H9 (cell line): Measurements from ENCODE around the gene IP6K3. TPM values are rescaled to one million over a fixed set of nuclear protein-coding genes. Genes with fewer than 3 reads are reported as not detected.

Experiments used
- DNase-seq: peaks from one replicate; pipeline ENCODE4 v3.0.0-alpha.2; 2017
- H2AFZ ChIP-seq: one replicate; pipeline ENCODE4 v1.6.1; 2013; ENCODE audit warnings: mild to moderate bottlenecking, low read length, control low read depth, moderate library complexity
- H2AK5ac ChIP-seq: 2 replicates; pipeline ENCODE4 v1.6.1; 2013; ENCODE audit warnings: low read length, control low read depth, mixed read lengths; ENCODE audit not compliant: insufficient read length
- H2BK120ac ChIP-seq: one replicate; pipeline ENCODE4 v1.6.1; 2013; ENCODE audit warnings: low read depth, mild to moderate bottlenecking, low read length, control low read depth, inconsistent platforms; ENCODE audit not compliant: poor library complexity, severe bottlenecking
- H2BK12ac ChIP-seq: 2 replicates; pipeline ENCODE4 v1.6.1; 2013; ENCODE audit warnings: low read length, control low read depth, mixed read lengths, low read depth; ENCODE audit not compliant: insufficient read length
- H2BK15ac ChIP-seq: 2 replicates; pipeline ENCODE4 v1.6.1; 2013; ENCODE audit warnings: low read depth, low read length, control low read depth
- H2BK20ac ChIP-seq: one replicate; pipeline ENCODE4 v1.6.1; 2013; ENCODE audit warnings: low read depth, mild to moderate bottlenecking, low read length, control low read depth, inconsistent platforms; ENCODE audit not compliant: poor library complexity, severe bottlenecking
- H2BK5ac ChIP-seq: 2 replicates; pipeline ENCODE4 v1.6.1; 2013; ENCODE audit warnings: low read length, control low read depth, mixed read lengths; ENCODE audit not compliant: insufficient read length
- H3K14ac ChIP-seq: 2 replicates; pipeline ENCODE4 v1.6.1; 2013; ENCODE audit warnings: low read length, control low read depth; ENCODE audit not compliant: insufficient read depth
- H3K18ac ChIP-seq: 2 replicates; pipeline ENCODE4 v1.6.1; 2013; ENCODE audit warnings: low read depth, mild to moderate bottlenecking, mixed read lengths, low read length, control low read depth; ENCODE audit not compliant: insufficient read length
- H3K23ac ChIP-seq: 2 replicates; pipeline ENCODE4 v1.6.1; 2013; ENCODE audit warnings: low read length, control low read depth, mixed read lengths, low read depth; ENCODE audit not compliant: insufficient read length
- H3K23me2 ChIP-seq: 2 replicates; pipeline ENCODE4 v1.6.1; 2013; ENCODE audit warnings: low read depth, mild to moderate bottlenecking, mixed read lengths, low read length, control low read depth; ENCODE audit not compliant: insufficient read length, poor library complexity, severe bottlenecking
- H3K27ac ChIP-seq: 2 replicates; pipeline ENCODE4 v1.5.1; 2013; ENCODE audit warnings: low read length, control low read depth, mixed read lengths, low read depth; ENCODE audit not compliant: insufficient read length
- H3K27me3 ChIP-seq: 2 replicates; pipeline ENCODE4 v1.6.1; 2013; ENCODE audit warnings: low read length, control low read depth, inconsistent platforms; ENCODE audit not compliant: insufficient read depth
- H3K4ac ChIP-seq: 2 replicates; pipeline ENCODE4 v1.6.1; 2013; ENCODE audit warnings: low read depth, mild to moderate bottlenecking, control low read depth, inconsistent platforms, low read length, moderate library complexity
- H3K4me1 ChIP-seq: 2 replicates; pipeline ENCODE4 v1.6.1; 2013; ENCODE audit warnings: low read length, control low read depth, inconsistent platforms; ENCODE audit not compliant: insufficient read depth
- H3K4me2 ChIP-seq: 2 replicates; pipeline ENCODE4 v1.6.1; 2013; ENCODE audit warnings: low read length, control low read depth, mixed read lengths; ENCODE audit not compliant: insufficient read length, insufficient read depth
- H3K56ac ChIP-seq: 2 replicates; pipeline ENCODE4 v1.6.1; 2013; ENCODE audit warnings: low read depth, mild to moderate bottlenecking, mixed read lengths, low read length, control low read depth; ENCODE audit not compliant: insufficient read length
- H3K79me1 ChIP-seq: 2 replicates; pipeline ENCODE4 v1.6.1; 2013; ENCODE audit warnings: low read depth, mild to moderate bottlenecking, moderate library complexity, low read length, control low read depth, inconsistent platforms; ENCODE audit not compliant: insufficient read depth, poor library complexity, severe bottlenecking
- H3K79me2 ChIP-seq: 2 replicates; pipeline ENCODE4 v1.6.1; 2013; ENCODE audit warnings: low read length, control low read depth, inconsistent platforms; ENCODE audit not compliant: insufficient read depth
- H3K9ac ChIP-seq: 2 replicates; pipeline ENCODE4 v1.6.1; 2013; ENCODE audit warnings: low read length, control low read depth, mixed read lengths; ENCODE audit not compliant: insufficient read length; ENCODE audit errors: extremely low read depth
- H3K9me3 ChIP-seq: one replicate; pipeline ENCODE4 v1.6.1; 2013; ENCODE audit warnings: low read depth, low read length, inconsistent platforms; ENCODE audit not compliant: control insufficient read depth
- H3T11ph ChIP-seq: one replicate; pipeline ENCODE4 v1.6.1; 2013; ENCODE audit warnings: mild to moderate bottlenecking, low read length, control low read depth, inconsistent platforms
- H4K20me1 ChIP-seq: one replicate; pipeline ENCODE4 v1.6.1; 2013; ENCODE audit not compliant: control insufficient read depth, insufficient read length, insufficient read depth
- H4K5ac ChIP-seq: 2 replicates; pipeline ENCODE4 v1.6.1; 2013; ENCODE audit warnings: low read depth, mild to moderate bottlenecking, mixed read lengths, low read length, control low read depth; ENCODE audit not compliant: insufficient read length
- H4K8ac ChIP-seq: replicated peaks from 2 replicates; pipeline ENCODE4 v1.6.1; 2013; ENCODE audit warnings: low read length, control low read depth, mixed read lengths, low read depth; ENCODE audit not compliant: insufficient read length
- H4K91ac ChIP-seq: 2 replicates; pipeline ENCODE4 v1.6.1; 2013; ENCODE audit warnings: low read depth, mild to moderate bottlenecking, moderate library complexity, mixed read lengths, low read length, control low read depth; ENCODE audit not compliant: insufficient read length
- H3K27ac Mint-ChIP-seq, 3 experiments: 2 replicates in 2 of 3; 3 replicates in 1 of 3; pipeline ENCODE4 v1.8.0; 2020 to 2021; ENCODE audit warnings: mixed read lengths in 3 of 3, mild to moderate bottlenecking in 1 of 3, moderate library complexity in 1 of 3
- H3K27me3 Mint-ChIP-seq: 2 replicates; pipeline ENCODE4 v1.8.0; 2021; ENCODE audit warnings: low read depth, mild to moderate bottlenecking, moderate library complexity, mixed read lengths
- H3K36me3 Mint-ChIP-seq, 3 experiments: 2 replicates in 2 of 3; 3 replicates in 1 of 3; pipeline ENCODE4 v1.8.0; 2020 to 2021; ENCODE audit warnings: low read depth in 3 of 3, mixed read lengths in 3 of 3; ENCODE audit not compliant: insufficient read depth in 1 of 3
- H3K4me1 Mint-ChIP-seq, 2 experiments: 2 replicates each; pipeline ENCODE4 v1.8.0; 2020; ENCODE audit warnings: mixed read lengths in 2 of 2
- H3K4me3 Mint-ChIP-seq, 2 experiments: 2 replicates in 1 of 2; 3 replicates in 1 of 2; pipeline ENCODE4 v1.8.0; 2020 to 2021; ENCODE audit warnings: mild to moderate bottlenecking in 2 of 2, mixed read lengths in 2 of 2, moderate library complexity in 1 of 2
- H3K9me3 Mint-ChIP-seq, 2 experiments: 2 replicates in 1 of 2; 3 replicates in 1 of 2; pipeline ENCODE4 v1.8.0; 2020; ENCODE audit warnings: mild to moderate bottlenecking in 2 of 2, mixed read lengths in 2 of 2, moderate library complexity in 1 of 2
- WGBS: extraction: QIAGEN DNeasy Blood & Tissue Kit; methylation state at CpG from one replicate; pipeline ENCODE4 v1.1.7; 2013; ENCODE audit warnings: missing lambda C conversion rate, low lambda C conversion rate, mixed read lengths; ENCODE audit not compliant: insufficient read length; ENCODE audit errors: extremely low coverage; 5-methylcytosine and 5-hydroxymethylcytosine counted together
- total RNA-seq: library from RNA; stranded (reverse); gene quantifications from 2 replicates; pipeline ENCODE4 v1.2.1, GENCODE V29; 2021
- TF ChIP-seq, protein P1 (sequence below): fragments of 200-600 bp; sonication (generic); conservative IDR thresholded peaks from 3 replicates; pipeline ENCODE4 v1.8.0; 2021; ENCODE audit warnings: antibody characterized with exemption, mild to moderate bottlenecking

The IP6K3 gene
- total RNA-seq, 1 experiment from 2014 or later, result 0.46 TPM

DNA sequence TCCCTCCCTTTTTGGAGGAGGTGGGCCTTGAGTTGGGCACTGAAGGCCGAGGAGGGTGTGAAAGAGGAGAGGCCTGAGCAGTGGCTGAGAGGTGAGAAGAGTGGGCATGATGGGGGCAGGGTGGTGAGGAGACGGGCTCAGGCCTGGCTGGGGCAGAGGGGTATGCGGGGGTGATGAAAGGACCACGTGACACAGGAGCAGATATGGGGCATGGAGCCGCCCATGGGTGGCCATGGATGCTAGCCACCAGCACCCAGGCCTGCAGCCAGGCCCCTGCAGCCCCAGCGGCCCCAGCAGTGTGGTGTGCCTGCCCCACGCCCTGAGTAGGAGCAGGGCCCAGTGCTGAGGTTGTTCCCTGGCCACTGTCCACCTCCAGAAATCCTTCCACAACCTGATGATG, 61.7 kb downstream of the IP6K3 start:
- H3K4me1 Mint-ChIP-seq, result no peaks in the 10 kb centered on the region
- Histone ChIP-seq H2BK20ac (no peak overlapping the region), H3K23me2 (no peaks in the 10 kb centered on the region), H2AFZ (no peak overlapping the region), H4K5ac (no peak overlapping the region), H3K56ac (no peak overlapping the region), H4K91ac (no peak overlapping the region), H3K79me1 (no peaks in the 10 kb centered on the region), H3K79me2 (no peaks in the 10 kb centered on the region), H2BK5ac (no peak overlapping the region), H3K23ac (no peak overlapping the region), H3K9me3 (no peaks in the 10 kb centered on the region), H2BK120ac (no peak overlapping the region), H3K27ac (no peak overlapping the region), H4K20me1 (no peaks in the 10 kb centered on the region), H2BK12ac (no peak overlapping the region), H4K8ac (no peak overlapping the region), H3K4ac (no peak overlapping the region), H3K14ac (no peak overlapping the region), H3K9ac (no peak overlapping the region), H3K4me1 (no peaks in the 10 kb centered on the region), H3T11ph (no peak overlapping the region), H3K18ac (no peak overlapping the region), H2BK15ac (no peak overlapping the region), H3K27me3 (no peaks in the 10 kb centered on the region), H2AK5ac (no peak overlapping the region), H3K4me2 (no peak overlapping the region)
- no peak overlapping the region; a peak in 1 of 5 replicates for H3K4me3 Mint-ChIP-seq
- H3K27me3 Mint-ChIP-seq, result no peaks in the 10 kb centered on the region
- DNase-seq, result no peak
- TF ChIP-seq, protein P1, sequence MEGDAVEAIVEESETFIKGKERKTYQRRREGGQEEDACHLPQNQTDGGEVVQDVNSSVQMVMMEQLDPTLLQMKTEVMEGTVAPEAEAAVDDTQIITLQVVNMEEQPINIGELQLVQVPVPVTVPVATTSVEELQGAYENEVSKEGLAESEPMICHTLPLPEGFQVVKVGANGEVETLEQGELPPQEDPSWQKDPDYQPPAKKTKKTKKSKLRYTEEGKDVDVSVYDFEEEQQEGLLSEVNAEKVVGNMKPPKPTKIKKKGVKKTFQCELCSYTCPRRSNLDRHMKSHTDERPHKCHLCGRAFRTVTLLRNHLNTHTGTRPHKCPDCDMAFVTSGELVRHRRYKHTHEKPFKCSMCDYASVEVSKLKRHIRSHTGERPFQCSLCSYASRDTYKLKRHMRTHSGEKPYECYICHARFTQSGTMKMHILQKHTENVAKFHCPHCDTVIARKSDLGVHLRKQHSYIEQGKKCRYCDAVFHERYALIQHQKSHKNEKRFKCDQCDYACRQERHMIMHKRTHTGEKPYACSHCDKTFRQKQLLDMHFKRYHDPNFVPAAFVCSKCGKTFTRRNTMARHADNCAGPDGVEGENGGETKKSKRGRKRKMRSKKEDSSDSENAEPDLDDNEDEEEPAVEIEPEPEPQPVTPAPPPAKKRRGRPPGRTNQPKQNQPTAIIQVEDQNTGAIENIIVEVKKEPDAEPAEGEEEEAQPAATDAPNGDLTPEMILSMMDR, result no peak
- no CpG with 5 or more reads among the region's 7 CpGs for WGBS
- peak overlapping the region in 1 of 3 experiments; percentile 53; a peak in 2 of 7 replicates for H3K27ac Mint-ChIP-seq
- H3K9me3 Mint-ChIP-seq, result no peaks in the 10 kb centered on the region
- H3K36me3 Mint-ChIP-seq, result peaks cover 29 to 85% (median 84%) of the 10 kb centered on the region in 3 experiments; a peak in 6 of 7 replicates
